DND-41 (cell line): ENCODE results near the gene EEFSEC.

Experiments
- ATAC-seq: fragments of 200-7000 bp; cut with Tn5 transposase; 3 replicates; pipeline ENCODE4 v1.9.1; 2021; ENCODE audit warnings: low read depth; ENCODE audit not compliant: insufficient read depth
- DNase-seq: peaks from one replicate; pipeline ENCODE4 v3.0.0-alpha.2; 2020
- H2AFZ ChIP-seq: 2 replicates; pipeline ENCODE4 v1.6.0; 2012; ENCODE audit warnings: low read depth, low read length
- H3K27ac ChIP-seq: 2 replicates; pipeline ENCODE4 v1.5.1; 2012; ENCODE audit warnings: low read length, inconsistent platforms
- H3K27me3 ChIP-seq: fragments of 200-600 bp; sonication (generic); 2 replicates; pipeline ENCODE4 v1.6.0; 2012; ENCODE audit warnings: low read length, mild to moderate bottlenecking, inconsistent platforms; ENCODE audit not compliant: insufficient read depth, poor library complexity
- H3K36me3 ChIP-seq: 2 replicates; pipeline ENCODE4 v1.5.1; 2012; ENCODE audit warnings: low read length, inconsistent platforms; ENCODE audit not compliant: insufficient read depth
- H3K4me1 ChIP-seq: 2 replicates; pipeline ENCODE4 v1.5.1; 2012; ENCODE audit warnings: mild to moderate bottlenecking, low read length; ENCODE audit not compliant: insufficient read depth
- H3K4me2 ChIP-seq: 2 replicates; pipeline ENCODE4 v1.6.0; 2012; ENCODE audit warnings: mild to moderate bottlenecking, moderate library complexity, low read length, inconsistent platforms; ENCODE audit not compliant: insufficient read depth
- H3K4me3 ChIP-seq, 2 experiments: fragments of 200-600 bp in 1 of 2; shearing (Covaris generic) in 1 of 2; 2 replicates each; pipeline ENCODE4 v1.5.1; 2012 to 2016; ENCODE audit warnings: inconsistent platforms in 2 of 2, low read length in 2 of 2, mild to moderate bottlenecking in 2 of 2, low read depth in 1 of 2, moderate library complexity in 1 of 2
- H3K79me2 ChIP-seq: 2 replicates; pipeline ENCODE4 v1.6.0; 2012; ENCODE audit warnings: low read length, inconsistent platforms; ENCODE audit not compliant: insufficient read depth
- H3K9ac ChIP-seq: 2 replicates; pipeline ENCODE4 v1.6.0; 2012; ENCODE audit warnings: low read depth, mild to moderate bottlenecking, inconsistent platforms, low read length, moderate library complexity
- H3K9me3 ChIP-seq: 2 replicates; pipeline ENCODE4 v1.5.1; 2012; ENCODE audit warnings: low read length, moderate library complexity, mild to moderate bottlenecking, inconsistent platforms; ENCODE audit not compliant: insufficient read depth, severe bottlenecking
- H4K20me1 ChIP-seq: 2 replicates; pipeline ENCODE4 v1.6.0; 2012; ENCODE audit warnings: low read length; ENCODE audit not compliant: insufficient read depth
- EZH2 ChIP-seq: IDR thresholded peaks from 3 replicates; pipeline ENCODE4 v1.6.1; 2012; ENCODE audit warnings: borderline replicate concordance, low read depth, mild to moderate bottlenecking, moderate library complexity, low read length, inconsistent platforms; ENCODE audit not compliant: severe bottlenecking
- TF ChIP-seq, protein P1 (sequence below): IDR thresholded peaks from 2 replicates; pipeline ENCODE4 v1.5.1; 2012; ENCODE audit warnings: borderline replicate concordance, low read length, moderate library complexity, mild to moderate bottlenecking; ENCODE audit not compliant: poor library complexity, severe bottlenecking; ENCODE audit errors: extremely low read depth

The EEFSEC gene

DNA sequence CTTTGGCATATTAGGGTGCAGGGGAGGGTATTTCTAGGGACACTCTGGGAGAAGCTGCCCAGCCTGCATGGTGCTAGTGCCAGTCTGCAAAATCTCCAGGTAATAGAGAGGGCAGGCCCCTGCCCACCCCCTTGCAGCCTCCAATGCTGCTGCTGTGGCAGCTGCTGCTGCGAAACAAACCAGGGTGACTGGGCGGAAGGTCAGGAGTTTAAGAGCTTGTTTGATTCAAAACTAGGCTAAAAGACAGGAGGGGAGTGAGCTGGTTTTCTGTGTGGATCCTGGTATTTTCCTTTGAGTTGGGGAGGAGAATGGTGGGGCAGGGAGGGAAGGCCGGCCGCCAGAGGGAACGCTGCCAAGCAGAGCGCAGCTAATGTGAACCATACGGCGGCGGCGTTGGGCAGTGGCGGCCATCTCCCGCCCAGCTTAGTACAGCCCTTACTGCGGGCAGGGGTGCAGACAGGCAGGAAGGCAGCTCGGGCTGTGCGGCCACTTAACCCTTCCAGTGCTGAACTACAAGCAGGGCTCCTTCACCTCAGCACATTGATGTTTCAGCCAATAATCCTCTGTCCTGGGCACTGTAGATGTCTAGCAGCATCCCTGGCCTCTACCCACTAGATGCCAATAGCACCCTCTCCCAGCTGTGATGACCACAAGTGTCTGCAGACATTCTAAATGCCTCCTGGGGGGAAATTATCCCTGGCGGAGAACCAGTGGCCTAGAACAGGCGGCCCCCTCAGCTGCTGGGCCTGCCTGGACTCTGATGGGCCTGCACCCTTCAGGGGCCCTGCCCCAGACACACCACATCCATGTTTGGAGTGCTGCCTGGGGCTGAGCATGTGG is 125.7 kb downstream of the EEFSEC start:
- no peak overlapping the region for H3K9ac ChIP-seq
- TF ChIP-seq, protein P1, sequence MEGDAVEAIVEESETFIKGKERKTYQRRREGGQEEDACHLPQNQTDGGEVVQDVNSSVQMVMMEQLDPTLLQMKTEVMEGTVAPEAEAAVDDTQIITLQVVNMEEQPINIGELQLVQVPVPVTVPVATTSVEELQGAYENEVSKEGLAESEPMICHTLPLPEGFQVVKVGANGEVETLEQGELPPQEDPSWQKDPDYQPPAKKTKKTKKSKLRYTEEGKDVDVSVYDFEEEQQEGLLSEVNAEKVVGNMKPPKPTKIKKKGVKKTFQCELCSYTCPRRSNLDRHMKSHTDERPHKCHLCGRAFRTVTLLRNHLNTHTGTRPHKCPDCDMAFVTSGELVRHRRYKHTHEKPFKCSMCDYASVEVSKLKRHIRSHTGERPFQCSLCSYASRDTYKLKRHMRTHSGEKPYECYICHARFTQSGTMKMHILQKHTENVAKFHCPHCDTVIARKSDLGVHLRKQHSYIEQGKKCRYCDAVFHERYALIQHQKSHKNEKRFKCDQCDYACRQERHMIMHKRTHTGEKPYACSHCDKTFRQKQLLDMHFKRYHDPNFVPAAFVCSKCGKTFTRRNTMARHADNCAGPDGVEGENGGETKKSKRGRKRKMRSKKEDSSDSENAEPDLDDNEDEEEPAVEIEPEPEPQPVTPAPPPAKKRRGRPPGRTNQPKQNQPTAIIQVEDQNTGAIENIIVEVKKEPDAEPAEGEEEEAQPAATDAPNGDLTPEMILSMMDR, result no peak
- no peak for TF ChIP-seq EZH2
- H3K4me1 ChIP-seq, result no peaks in the 10 kb centered on the region
- no peak overlapping the region for H2AFZ ChIP-seq
- peaks cover 15% of the 10 kb centered on the region for H3K36me3 ChIP-seq
- 0 out of 2 replicates have a peak, but pooled peaks cover 3% of the 10 kb centered on the region for H4K20me1 ChIP-seq
- H3K27me3 ChIP-seq, result no peaks in the 10 kb centered on the region
- no peak for ATAC-seq
- H3K27ac ChIP-seq, result no peak overlapping the region
- no peaks in the 10 kb centered on the region for H3K9me3 ChIP-seq
- no peak overlapping the region for H3K4me3 ChIP-seq
- H3K4me2 ChIP-seq, result no peak overlapping the region
- H3K79me2 ChIP-seq, result no peaks in the 10 kb centered on the region
- DNase-seq, result no peak

GRCh38 chr3:128279601-128279880 is 126.3 kb downstream of the EEFSEC start:
- Histone ChIP-seq H3K27ac (no peak overlapping the region), H3K9me3 (no peaks in the 10 kb centered on the region), H2AFZ (no peak overlapping the region), H3K4me1 (no peaks in the 10 kb centered on the region), H3K36me3 (peaks cover 13% of the 10 kb centered on the region), H3K4me3 (no peak overlapping the region), H3K4me2 (no peak overlapping the region), H4K20me1 (0 out of 2 replicates have a peak, but pooled peaks cover 3% of the 10 kb centered on the region), H3K27me3 (no peaks in the 10 kb centered on the region), H3K79me2 (no peaks in the 10 kb centered on the region), H3K9ac (no peak overlapping the region)
- ATAC-seq (no peak), DNase-seq (no peak)
- no peak for TF ChIP-seq EZH2
- TF ChIP-seq, protein P1, result no peak

- H3K9me3 ChIP-seq, result no peaks in the 10 kb centered on the region
- ATAC-seq (no peak), DNase-seq (no peak)
- H3K79me2 ChIP-seq, result no peaks in the 10 kb centered on the region
- no peaks in the 10 kb centered on the region for H3K4me1 ChIP-seq
- 0 out of 2 replicates have a peak, but pooled peaks cover 3% of the 10 kb centered on the region for H4K20me1 ChIP-seq
- H3K36me3 ChIP-seq, result peaks cover 13% of the 10 kb centered on the region
- no peak overlapping the region for H2AFZ ChIP-seq
- TF ChIP-seq, protein P1, result no peak
- no peak for TF ChIP-seq EZH2
- H3K4me3 ChIP-seq, result no peak overlapping the region
- H3K9ac ChIP-seq, result no peak overlapping the region
- no peak overlapping the region for H3K4me2 ChIP-seq
- H3K27ac ChIP-seq, result no peak overlapping the region
- no peaks in the 10 kb centered on the region for H3K27me3 ChIP-seq
Measured at GRCh38 chr3:128280481-128281052, 127.3 kb downstream of the EEFSEC start.
